Endothelial cell of hepatic sinusoid (primary cell): Measurements from ENCODE around the gene DAGLA.

Experiments used
- in situ Hi-C: cut with HindIII; loops from 2 replicates; pipeline ENCODE4 v1.10.0; 2017; ENCODE audit warnings: low sequenced_read_pairs

The DAGLA gene

DNA sequence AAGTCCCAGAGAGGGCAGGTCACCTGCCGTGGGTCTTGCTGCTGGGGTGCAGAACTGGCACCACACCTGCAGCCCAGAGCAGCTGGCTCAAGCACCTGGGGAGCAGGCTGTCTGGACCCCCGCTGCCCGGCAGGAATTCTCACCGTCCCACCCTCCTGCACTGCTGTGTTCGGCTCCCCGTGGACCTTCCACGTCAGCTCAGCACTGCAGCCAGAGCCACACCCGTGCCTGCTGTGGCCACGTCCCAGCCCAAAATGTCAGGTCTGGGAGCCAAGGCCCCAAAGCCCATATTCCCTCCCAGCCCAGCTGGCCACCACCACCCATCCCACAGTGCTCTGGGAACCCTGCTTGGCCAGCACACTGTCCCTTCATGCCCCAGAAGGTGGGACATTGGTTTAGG lies 44.2 kb downstream of the DAGLA start:
- in situ Hi-C loops, result loop anchor here (5.0 kb wide), 2 partner anchors 68 to 82 kb away; partner anchors contain the start of genes FEN1 and TMEM258

DNA sequence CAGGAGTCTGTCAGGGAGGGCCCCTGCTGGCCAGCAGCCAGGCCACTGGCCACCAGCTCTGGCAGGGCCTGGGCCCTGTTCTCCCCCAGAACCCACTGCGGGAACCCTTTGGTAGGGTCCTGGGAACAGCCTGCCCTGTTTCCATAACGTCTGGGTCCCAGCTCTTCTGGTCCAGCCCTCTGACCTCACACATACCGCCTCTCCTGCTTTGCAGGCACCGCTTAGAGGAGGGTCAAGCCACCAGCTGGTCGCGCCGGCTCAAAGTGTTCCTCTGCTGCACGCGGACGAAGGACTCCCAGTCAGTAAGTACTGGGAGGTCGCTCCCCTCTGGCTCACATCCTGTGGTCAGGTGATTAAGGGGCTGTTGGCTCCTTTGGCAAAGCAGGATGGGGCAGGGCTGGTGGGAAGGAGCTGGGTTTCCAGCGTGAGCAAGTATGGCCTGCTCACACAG lies 45.6 kb downstream of the DAGLA start:
- in situ Hi-C loops, result no loop called here

DNA sequence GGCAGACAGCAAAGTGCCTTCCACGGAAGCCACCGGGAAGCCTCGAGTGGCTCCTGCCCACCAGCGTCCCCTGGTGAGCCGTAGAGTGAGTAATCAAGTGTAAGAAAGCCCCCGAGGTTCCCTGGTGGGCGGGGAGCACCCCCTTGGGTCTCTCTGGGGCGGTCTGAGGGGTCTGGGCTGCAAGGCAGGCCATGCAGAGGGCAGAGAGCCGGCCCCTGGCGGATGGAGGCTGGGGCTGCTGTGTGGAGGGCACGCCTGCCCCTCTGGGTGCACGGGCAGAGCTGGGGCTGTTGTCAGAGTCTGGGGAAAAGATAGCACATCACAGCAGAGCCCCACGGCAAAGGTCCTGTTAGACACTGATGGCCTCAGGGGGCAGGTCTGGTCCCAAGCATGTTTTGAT lies 46.6 kb downstream of the DAGLA start:
- in situ Hi-C loops, result no loop called here

DNA sequence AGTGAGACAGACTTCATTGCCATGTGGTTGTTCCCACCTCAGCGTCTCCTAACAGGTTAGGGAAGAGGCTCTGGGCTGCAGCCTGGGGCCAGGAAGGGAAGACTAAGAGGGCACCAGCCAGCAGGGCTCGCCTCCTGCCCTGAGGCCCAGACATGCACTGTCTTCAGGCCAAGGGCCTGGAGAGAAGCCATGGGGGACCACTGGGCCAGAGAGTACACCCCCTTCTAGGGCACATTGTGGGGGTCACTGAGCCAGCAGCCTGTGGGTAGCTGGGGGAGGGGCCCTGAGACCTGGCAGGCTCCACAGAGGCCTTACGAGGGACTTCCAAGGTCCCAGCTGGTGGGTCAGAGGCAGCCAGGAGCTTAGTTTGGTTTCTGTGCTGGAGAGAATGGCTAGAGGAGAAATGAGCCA lies 47.2 kb downstream of the DAGLA start:
- in situ Hi-C loops, result no loop called here

DNA sequence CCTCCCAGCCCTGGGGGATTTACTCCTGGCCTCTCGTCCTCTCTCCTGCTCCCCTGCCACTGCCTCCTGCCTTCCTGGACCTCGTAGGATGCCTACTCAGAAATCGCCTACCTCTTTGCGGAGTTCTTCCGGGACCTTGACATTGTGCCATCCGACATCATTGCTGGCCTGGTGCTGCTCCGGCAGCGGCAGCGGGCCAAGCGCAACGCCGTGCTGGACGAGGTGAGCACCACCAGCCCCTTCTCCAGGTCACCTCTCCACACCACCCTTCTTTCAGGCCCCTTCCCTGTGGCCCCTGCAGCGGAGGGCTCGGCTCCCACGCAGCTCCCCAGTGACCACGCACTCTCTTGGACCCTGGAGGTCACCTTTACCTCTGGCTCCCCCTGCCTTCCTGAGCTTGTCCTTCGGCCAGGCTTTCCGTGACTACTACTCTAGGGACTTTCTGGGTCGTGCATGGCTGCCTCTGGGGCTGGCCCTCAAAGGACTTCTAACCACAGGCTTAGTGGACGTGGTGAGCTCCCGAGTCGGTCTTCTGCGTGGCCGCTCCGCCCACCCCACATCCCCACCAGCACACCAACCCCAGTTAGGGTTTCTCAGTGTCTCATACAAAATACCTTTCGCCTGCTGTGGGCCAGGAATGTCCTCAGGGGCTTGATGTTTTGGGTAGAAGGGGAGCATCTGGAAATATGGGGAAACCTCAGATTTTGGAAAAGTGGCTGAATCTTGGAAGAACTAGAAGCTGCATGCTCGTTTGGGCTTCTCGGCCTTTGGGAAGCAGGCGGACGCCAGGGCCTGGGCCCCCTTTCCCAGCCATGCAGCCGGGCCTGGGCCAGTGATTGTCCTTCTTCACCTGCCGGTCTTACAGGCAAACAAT lies 48.1 kb downstream of the DAGLA start:
- in situ Hi-C loops, result no loop called here

DNA sequence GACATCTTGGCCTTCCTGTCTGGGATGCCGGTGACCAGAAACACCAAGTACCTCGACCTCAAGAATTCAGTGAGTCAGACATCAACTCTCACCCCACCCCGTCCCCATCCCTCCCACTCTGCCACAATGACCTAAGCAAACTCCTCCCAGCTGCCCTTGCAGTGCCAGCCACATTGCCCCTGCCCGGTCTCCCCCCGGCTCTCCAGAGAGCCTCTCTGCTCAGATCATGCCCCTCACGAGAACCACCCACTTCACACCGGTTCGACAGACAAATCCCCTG lies 48.7 kb downstream of the DAGLA start:
- in situ Hi-C loops, result no loop called here

DNA sequence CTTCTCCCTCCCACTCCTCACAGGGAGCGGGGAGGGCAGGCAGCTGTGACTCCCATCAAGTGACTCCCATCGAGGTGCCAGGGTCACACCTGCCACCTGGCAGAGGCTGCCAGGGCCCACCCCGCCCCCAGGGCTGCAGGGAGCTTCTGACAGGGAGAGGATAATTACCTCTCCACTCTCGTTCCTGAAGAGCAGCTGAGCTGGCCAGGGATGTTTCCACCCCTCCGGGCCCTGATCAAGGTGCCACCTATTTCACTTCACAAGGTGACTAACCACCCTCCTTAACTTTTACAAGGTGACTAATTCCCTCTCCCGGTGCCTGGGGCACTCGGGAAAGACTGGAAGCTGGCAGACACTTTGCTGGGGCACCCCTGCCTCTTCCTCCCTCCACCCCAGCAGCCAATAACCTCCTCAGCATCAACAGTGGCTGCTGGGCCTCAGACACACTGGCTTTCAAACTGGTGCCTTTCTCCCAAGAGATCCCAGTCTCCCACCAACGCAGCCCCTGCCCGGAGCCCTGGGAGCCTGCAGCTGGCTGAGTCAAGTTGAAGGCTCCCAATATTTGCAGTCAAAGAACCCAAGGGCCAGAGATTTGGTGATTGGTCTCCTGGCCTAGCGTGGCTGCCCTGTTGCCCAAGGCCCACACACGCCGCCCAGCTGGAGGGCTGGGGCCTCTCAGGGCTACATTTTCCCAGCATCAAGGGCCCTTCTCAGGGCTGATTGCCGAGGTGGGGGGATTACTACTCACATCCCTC lies 50.2 kb downstream of the DAGLA start:
- in situ Hi-C loops, result no loop called here

DNA sequence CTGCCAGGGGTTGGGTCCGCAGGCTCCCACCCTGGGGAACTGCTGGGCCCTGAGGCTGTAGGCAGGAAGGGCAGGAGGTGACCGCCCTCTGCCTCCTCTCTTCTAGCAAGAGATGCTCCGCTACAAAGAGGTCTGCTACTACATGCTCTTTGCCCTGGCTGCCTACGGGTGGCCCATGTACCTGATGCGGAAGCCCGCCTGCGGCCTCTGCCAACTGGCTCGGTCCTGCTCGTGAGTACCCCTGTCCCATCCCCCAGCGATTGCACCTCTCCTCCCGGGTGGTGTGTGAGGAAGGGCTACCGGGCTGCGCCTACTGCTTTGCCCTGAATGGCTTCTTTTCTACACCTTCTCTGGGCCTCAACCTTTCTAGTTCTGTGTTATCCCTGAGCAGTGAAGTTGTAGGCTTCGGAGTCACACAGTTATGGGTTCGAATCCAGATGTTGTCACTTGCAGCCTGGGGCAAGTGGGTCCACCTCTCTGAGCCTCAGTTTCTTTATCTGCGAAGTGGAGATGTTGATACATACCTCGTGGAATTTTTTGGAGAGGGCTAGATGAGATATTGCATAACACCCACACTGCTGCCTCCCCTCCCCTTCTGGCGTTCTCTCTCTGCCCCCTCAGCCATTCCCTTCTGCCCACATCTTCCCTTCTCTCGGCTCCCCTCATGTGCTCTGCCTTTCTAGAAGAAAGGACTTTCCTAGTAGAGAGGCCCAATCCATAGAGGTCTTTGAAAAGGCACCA lies 51.2 kb downstream of the DAGLA start:
- in situ Hi-C loops, result no loop called here

DNA sequence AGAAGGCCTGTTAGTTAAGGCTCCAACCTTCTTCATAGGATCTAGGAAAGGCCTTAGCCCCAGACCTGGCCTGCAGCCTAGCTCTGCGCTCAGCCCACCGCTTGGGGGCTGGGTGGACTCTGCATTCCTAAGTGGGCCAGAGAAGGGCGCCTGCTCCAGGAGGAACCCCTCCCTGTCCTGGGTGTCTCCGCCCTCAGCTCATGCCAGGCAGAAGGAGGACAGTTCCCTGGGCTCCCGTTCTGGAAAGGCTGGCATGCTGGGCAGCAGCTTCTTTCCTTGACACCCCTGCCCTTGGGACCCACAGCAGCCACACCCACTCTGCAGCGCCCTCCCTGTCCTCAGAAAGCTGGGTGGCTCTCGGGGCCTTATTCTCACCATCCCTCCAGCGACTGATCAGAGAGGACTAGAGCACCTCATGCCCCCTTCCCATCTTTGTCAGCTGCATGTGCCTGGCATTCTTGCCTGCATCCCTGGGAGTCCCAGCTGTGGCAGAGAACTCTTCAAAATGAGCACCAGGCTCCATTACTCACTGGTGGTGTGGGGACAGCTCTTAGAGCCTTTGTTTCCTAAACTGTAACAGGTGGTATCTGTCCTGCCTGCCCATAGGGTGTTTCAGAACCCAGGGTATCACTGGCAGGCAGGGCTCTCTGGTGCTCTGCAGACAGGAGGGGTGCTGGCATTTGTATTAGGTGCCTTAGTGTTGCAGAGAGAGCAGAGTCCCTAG lies 51.9 kb downstream of the DAGLA start:
- in situ Hi-C loops, result no loop called here

DNA sequence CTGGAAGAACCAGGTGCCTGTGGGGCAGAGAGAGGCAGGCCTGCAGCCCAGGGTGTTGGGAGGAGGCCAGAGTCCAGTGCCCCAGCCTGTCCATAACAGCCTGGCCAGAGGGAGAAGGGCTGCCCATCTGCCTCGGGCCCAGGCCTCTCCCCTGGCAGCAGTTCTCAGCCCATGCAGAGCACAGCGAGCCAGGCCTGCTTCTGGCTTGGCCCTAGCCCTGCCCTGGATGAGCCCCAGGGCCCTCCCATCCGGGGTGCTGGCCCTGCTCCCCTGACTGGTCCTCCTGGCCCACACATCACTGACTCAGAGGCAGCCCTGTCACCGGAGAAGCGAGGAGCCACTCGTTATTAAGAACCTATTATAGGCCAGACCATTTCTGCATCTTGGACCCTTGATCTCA lies 52.5 kb downstream of the DAGLA start:
- in situ Hi-C loops, result no loop called here

DNA sequence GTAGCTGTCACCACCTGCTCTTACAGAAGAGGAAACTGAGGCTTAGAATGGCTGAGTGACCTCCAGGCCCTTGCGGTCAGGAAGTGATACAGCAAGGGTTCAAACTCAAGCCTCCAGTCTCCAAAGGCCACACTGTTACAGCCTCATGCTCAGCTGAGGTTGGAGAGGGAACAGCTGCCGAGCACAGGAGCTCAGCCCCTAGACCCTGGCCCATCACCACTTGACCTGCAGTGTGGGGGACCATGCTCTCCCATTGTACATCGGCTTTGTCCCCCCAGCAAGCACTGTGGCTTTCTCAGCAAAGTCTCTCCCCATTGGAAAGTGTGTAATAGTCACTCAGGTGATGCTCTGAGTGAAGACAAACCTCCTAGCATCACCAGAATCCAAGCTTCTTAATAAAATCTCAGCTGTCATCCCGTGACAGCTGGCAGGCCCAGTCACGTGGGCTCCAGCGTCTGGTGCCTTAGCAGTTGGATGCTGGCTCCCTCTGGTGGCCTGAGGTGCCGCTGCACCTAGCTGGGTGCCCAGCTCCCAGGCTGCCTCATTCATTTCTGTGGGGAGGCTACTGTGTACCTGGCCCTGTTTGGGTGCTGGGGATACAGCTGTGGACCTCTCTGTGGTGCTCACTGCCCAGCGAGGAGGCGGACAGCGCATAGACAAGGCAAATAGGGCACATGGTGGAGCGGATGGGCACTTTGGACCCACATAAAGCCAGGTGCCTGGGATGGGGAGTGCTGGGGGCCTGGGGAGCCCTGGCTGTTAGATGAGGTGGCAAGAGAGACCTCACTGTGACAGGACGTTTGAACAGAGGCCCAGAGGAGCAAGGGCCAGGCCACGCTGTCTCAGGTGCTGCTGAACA lies 53.2 kb downstream of the DAGLA start:
- in situ Hi-C loops, result no loop called here

DNA sequence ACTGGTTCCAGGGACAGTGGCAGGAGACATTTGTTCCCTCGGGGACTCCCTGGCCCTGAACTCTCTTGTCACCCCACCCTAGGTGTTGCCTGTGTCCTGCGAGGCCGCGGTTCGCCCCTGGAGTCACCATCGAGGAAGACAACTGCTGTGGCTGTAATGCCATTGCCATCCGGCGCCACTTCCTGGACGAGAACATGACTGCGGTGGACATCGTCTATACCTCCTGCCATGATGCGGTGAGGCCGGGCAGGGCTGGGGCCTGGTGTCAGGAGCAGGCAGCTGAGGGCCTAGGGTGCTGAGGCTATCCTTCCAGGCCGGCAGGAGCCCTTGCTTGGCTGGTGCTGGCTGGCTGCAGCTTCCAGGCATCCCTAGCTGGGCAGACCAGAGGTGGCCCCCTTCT lies 54.6 kb downstream of the DAGLA start:
- in situ Hi-C loops, result loop anchor here (5.0 kb wide), 1 partner anchor 52 kb away; the partner anchor contains the start of gene DAGLA

DNA sequence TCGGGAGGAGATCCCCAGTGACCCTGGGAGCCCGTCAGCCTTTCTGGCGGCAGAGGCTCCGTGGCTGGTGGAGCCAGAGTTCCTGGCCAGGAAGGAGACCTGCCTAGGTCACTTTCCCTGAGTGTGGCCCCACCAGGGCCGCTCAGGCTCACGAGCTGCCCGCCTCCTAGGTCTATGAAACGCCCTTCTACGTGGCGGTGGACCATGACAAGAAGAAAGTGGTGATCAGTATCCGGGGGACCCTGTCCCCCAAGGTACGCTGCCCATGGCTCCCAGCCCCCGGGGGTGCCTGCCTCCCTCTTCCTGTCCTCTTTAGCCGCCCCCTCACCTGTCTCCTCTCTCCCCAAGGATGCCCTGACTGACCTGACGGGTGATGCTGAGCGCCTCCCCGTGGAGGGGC lies 55.2 kb downstream of the DAGLA start:
- in situ Hi-C loops, result loop anchor here (5.0 kb wide), 1 partner anchor 53 kb away; the partner anchor contains the start of gene DAGLA

DNA sequence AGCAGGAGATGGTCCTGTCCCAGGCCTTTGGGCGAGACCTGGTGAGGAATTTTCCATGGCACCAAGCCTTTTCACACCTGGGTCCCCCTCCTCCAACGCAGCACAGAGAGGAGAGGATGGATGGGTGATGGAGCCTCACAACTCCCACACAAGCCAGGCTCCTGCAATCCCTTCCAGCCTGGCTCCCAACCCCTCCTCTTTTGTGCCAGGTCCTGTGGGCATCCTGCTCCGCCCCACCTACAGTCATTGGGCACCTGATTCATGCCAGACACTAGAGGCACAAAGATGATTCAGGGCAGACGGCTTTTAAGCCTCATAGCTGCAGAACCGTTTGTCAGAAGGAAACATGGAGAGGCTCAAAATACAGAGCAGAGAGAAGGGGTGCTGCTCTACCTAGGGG lies 56.1 kb downstream of the DAGLA start:
- in situ Hi-C loops, result loop anchor here (5.0 kb wide), 1 partner anchor 54 kb away; the partner anchor contains the start of gene DAGLA

DNA sequence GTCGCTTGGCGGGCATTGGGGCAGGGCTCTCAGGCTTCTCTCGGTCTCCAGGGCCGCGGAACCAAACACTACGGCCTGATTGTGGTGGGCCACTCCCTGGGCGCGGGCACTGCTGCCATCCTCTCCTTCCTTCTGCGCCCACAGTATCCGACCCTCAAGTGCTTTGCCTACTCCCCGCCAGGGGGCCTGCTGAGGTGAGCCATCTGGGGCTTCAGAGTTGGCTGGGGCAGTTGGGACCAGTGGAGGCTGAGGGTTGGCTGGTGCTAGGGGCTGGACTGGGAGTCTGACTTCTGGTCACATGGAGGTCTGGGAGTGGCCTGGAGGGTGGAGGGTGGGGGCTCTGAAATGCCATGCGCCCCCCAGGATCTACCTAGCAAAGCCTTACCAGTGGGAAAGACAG lies 56.9 kb downstream of the DAGLA start:
- in situ Hi-C loops, result loop anchor here (5.0 kb wide), 1 partner anchor 55 kb away; the partner anchor contains the start of gene DAGLA

DNA sequence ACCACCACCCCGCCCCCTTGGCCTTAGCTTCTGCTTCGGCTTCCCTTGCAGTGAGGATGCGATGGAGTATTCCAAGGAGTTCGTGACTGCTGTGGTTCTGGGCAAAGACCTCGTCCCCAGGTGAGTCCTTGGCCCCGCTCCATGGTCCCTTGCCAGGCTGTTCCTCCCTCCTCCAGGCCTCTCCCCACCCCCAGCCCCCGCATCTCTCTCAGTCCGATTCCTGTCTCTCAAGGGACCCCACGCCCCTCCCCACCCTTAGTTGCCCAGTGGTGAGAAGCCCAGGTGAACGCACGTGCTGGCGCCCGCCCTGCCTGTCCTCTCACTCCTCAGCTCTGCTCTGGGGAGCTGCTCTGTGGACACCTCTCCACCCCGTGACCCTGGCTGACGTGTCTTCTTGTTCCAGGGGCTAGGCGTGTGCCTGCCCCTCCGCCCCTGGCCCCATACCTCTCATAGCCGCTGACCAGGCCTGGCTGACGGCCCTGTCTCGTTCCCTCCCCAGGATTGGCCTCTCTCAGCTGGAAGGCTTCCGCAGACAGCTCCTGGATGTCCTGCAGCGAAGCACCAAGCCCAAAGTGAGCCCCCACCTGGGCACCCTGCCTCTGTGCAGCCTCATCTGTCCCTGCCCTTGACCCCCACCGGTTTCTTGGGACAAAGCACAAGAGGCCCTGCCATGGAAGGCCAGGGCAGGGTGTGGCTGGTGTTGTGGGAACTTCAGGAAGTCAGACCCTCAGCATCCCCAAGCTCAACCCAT lies 57.6 kb downstream of the DAGLA start:
- in situ Hi-C loops, result loop anchor here (5.0 kb wide), 1 partner anchor 56 kb away; the partner anchor contains the start of gene DAGLA

DNA sequence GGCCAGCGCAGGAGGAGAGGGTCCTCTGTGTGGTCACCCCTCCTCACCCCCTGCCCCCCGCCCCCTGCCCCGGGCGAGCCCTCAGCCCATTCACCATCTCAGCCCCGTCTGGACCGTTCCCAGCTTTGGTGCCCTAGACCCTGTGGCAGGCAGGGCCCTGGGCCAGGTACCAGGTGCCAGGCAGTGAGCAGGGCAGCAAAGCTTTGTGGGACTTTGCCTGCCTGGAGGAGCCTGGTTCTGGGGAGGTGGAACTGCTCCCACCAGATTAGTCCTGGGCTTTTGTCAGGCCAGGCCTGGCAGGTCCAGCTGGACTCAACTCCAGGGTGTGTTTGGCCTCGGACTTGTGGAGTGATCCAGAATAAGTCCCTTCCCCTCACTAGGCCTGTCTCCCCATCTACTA lies 58.6 kb downstream of the DAGLA start:
- in situ Hi-C loops, result loop anchor here (5.0 kb wide), 1 partner anchor 56 kb away; the partner anchor contains the start of gene DAGLA

DNA sequence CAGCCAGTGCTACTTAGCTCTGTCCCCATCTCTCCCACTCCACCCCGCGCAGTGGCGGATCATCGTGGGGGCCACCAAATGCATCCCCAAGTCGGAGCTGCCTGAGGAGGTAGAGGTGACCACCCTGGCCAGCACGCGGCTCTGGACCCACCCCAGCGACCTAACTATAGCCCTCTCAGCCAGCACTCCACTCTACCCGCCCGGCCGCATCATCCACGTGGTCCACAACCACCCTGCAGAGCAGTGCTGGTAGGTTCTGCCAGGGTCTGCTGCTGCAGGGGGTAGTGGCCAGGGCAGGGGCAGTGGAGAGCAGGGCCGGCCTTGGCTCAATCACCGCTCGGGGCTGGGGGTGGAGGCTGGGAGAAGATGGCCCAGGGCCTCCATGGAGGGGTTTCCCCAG lies 59.2 kb downstream of the DAGLA start:
- in situ Hi-C loops, result loop anchor here (5.0 kb wide), 1 partner anchor 57 kb away; the partner anchor contains the start of gene DAGLA

DNA sequence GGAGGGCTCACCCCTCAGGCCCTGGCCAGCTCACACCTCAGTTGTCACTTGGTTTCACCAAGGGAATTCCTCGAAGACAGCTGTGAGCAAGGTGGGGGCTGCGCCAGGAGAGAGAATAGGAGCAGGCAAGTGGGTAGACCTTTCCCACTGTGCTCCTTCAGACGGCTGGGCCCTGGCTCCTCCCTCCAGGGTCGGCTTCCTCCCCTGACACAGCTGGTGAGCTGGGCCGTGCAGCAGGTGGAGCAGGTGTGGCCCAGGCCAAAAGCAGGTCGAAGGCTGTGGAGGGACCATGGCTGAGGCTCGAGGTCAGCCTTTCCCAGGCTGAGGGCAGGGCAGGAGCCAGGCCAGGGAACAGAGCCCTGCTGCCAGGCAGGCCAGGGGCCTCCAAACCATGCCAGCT lies 59.8 kb downstream of the DAGLA start:
- in situ Hi-C loops, result loop anchor here (5.0 kb wide), 1 partner anchor 58 kb away; the partner anchor contains the start of gene DAGLA
